ENCODE results near the gene SBDS.

The SBDS gene

GRCh38 chr7:66946545-66946944, 48.8 kb downstream of the SBDS start:
- no peak for DNase-seq (ENCODE audit: low read depth in 2 of 2)

DNA sequence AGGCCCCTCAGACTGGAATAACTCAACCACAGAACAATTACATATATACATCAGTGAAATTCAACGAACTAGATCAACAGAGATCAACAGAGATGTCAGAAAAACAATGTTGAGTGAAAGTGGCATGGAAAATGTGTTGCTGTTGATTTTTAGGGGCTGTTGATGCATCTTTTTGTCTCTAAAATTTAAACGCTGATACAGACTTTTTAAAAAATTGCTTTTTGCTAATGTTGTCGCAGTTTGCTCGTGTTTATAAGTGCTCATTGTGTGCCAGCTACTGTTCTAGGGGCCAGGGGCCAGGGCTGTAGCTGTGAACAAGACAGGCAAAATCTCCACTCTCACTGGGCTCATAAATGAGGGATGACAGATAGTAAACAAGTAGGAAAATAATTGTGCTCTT, 56.1 kb downstream of the SBDS start:
- DNase-seq (ENCODE audit: low read depth in 2 of 2) = no peak

DNA sequence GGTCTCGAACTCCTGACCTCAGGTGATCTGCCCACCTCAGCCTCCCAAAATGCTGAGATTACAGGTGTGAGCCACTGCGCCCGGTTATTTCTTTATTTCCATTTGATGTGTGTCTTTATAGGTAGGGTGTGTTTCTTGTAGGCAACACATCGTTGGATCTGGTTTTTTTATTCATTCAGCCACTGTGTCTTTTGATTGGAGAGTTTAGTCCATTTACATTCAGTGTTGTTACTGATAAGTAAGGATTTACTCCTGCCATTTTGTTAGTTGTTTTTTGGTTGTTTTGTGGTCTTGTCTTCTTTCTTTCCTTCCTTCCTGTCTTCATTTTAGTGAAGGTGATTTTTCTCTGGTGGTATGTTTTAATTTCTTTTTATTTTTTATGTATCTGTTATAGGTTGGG, 57.4 kb downstream of the SBDS start:
- DNase-seq (ENCODE audit: low read depth in 2 of 2) = no peak
